MCF 10A (cell line): ENCODE measurements around the gene OR8D2. TPM values are rescaled to one million over a fixed set of nuclear protein-coding genes. Genes with fewer than 3 reads are reported as not detected.
A peak's percentile ranks its signal among the peaks of the same experiment; 100 is the strongest.

ENCODE experiments used
- BruUV-seq: library from RNA; stranded (reverse); fragments of 400-500 nt; replicated peaks from 2 replicates; lab custom pipeline; 2021; lab: Mats Ljungman, UMichigan
- CTCF ChIA-PET: fragments of 300-600 bp; sonication (Branson Sonifier 250); formaldehyde crosslinking; extraction: SDS; loops from one replicate; lab custom pipeline; 2021; ENCODE audit warnings: antibody characterized with exemption, inconsistent platforms; lab: Yijun Ruan, JAX
- POLR2A ChIA-PET: fragments of 300-600, 350-650 bp; sonication (Branson Sonifier 250); formaldehyde crosslinking; extraction: SDS; loops from one replicate; lab custom pipeline; 2020; ENCODE audit warnings: antibody characterized with exemption, inconsistent platforms; lab: Yijun Ruan, JAX
- DNase-seq: peaks from one replicate; pipeline ENCODE4 v3.0.0-alpha.2; 2018; ENCODE audit not compliant: unreplicated experiment
- H3K27ac Mint-ChIP-seq: one replicate; pipeline ENCODE4 v1.8.0; 2022; ENCODE audit warnings: mild to moderate bottlenecking, low read depth, mixed read lengths; ENCODE audit not compliant: unreplicated experiment
- H3K27me3 Mint-ChIP-seq: one replicate; pipeline ENCODE4 v1.8.0; 2022; ENCODE audit warnings: mixed read lengths; ENCODE audit not compliant: insufficient read depth, unreplicated experiment
- H3K36me3 Mint-ChIP-seq: one replicate; pipeline ENCODE4 v1.8.0; 2022; ENCODE audit warnings: mild to moderate bottlenecking, moderate library complexity, mixed read lengths; ENCODE audit not compliant: insufficient read depth, unreplicated experiment
- H3K4me1 Mint-ChIP-seq: one replicate; pipeline ENCODE4 v1.8.0; 2022; ENCODE audit warnings: mixed read lengths; ENCODE audit not compliant: insufficient read depth, unreplicated experiment
- H3K4me3 Mint-ChIP-seq: one replicate; pipeline ENCODE4 v1.8.0; 2022; ENCODE audit warnings: mild to moderate bottlenecking, moderate library complexity, mixed read lengths; ENCODE audit not compliant: unreplicated experiment
- H3K9me3 Mint-ChIP-seq: one replicate; pipeline ENCODE4 v1.8.0; 2022; ENCODE audit warnings: mixed read lengths; ENCODE audit not compliant: unreplicated experiment
- intact Hi-C: fragments of 100-400 bp; cut with micrococcal nuclease; formaldehyde crosslinking; loops from 2 replicates; pipeline ENCODE4 v1.14.1; 2022
- total RNA-seq: library from RNA; stranded (reverse); gene quantifications from 2 replicates; pipeline ENCODE4 v1.2.3, GENCODE V29; 2022
- TF ChIP-seq, protein P1 (sequence below): fragments of 200-600 bp; IDR thresholded peaks from one replicate; pipeline ENCODE4 v1.8.0; 2022; ENCODE audit warnings: antibody characterized with exemption, mild to moderate bottlenecking; ENCODE audit not compliant: unreplicated experiment

The OR8D2 gene
- total RNA-seq, 1 experiment from 2014 or later = not detected

DNA sequence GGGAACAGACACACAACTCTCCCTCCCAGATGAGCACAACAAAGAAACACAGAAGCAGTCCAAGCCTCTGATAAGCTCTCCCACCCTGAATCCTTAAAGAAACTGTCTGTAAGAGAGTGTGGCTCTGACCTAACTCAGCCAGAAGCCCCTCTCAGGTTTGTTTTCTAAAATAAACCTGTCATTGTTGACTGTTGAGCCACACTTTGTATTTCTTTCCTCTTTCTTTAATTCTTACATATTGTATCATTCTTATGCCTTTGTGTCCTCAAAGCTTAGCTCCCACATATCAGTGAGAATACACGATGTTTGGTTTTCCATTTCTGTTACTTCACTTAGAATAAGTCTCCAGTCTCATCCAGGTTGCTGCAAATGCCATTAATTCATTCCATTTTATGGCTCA, 7.8 kb upstream of the OR8D2 start:
- no peaks in the 10 kb centered on the region for H3K36me3 Mint-ChIP-seq

DNA sequence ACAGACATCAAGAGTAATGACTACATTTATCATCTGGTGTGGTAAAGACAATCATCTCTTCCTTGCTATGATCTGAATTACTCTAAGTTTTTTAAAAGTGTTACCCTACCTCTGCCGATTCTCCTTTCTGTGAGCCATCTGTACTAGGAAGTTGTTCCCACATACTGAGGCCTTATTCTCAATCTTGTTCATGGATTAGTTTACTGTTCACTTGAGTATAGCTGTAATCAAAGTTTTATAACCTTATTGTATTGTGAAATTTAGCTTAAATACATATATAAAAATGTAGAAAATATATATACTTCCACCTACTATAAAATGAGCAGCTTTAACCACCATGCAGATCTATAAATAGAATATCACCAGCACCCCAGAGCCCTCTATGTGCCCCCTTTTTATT, 2.4 kb upstream of the OR8D2 start:
- intact Hi-C loops = no loop called here
- Mint-ChIP-seq H3K4me3 (no peak overlapping the region), H3K4me1 (no peaks in the 10 kb centered on the region), H3K27ac (no peak overlapping the region), H3K27me3 (peaks cover 98% of the 10 kb centered on the region), H3K9me3 (no peaks in the 10 kb centered on the region), H3K36me3 (no peaks in the 10 kb centered on the region)
- ChIA-PET CTCF (interaction anchor here (0.6 to 1.1 kb wide), 3 partner anchors 80 to 251 kb away, joined by 3 to 6 read pairs (median 5); no protein-coding TSS in a partner anchor), POLR2A (no interaction called here)
- DNase-seq = no peak
- TF ChIP-seq, protein P1, sequence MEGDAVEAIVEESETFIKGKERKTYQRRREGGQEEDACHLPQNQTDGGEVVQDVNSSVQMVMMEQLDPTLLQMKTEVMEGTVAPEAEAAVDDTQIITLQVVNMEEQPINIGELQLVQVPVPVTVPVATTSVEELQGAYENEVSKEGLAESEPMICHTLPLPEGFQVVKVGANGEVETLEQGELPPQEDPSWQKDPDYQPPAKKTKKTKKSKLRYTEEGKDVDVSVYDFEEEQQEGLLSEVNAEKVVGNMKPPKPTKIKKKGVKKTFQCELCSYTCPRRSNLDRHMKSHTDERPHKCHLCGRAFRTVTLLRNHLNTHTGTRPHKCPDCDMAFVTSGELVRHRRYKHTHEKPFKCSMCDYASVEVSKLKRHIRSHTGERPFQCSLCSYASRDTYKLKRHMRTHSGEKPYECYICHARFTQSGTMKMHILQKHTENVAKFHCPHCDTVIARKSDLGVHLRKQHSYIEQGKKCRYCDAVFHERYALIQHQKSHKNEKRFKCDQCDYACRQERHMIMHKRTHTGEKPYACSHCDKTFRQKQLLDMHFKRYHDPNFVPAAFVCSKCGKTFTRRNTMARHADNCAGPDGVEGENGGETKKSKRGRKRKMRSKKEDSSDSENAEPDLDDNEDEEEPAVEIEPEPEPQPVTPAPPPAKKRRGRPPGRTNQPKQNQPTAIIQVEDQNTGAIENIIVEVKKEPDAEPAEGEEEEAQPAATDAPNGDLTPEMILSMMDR = no peak
- no TSS peak for BruUV-seq

More for the DNA sequence above, 7.8 kb upstream of the OR8D2 start:
- H3K4me1 Mint-ChIP-seq = no peaks in the 10 kb centered on the region
- no peaks in the 10 kb centered on the region for H3K9me3 Mint-ChIP-seq
- BruUV-seq = no TSS peak
- POLR2A ChIA-PET = no interaction called here
- no peak overlapping the region for H3K4me3 Mint-ChIP-seq
- H3K27ac Mint-ChIP-seq = no peak overlapping the region
- no peak for DNase-seq
- TF ChIP-seq, protein P1 = no peak
- CTCF ChIA-PET = interaction anchor here (0.7 kb wide), 1 partner anchor 256 kb away, joined by 3 read pairs; no protein-coding TSS in a partner anchor
- intact Hi-C loops = no loop called here
- H3K27me3 Mint-ChIP-seq = peaks cover 94% of the 10 kb centered on the region

DNA sequence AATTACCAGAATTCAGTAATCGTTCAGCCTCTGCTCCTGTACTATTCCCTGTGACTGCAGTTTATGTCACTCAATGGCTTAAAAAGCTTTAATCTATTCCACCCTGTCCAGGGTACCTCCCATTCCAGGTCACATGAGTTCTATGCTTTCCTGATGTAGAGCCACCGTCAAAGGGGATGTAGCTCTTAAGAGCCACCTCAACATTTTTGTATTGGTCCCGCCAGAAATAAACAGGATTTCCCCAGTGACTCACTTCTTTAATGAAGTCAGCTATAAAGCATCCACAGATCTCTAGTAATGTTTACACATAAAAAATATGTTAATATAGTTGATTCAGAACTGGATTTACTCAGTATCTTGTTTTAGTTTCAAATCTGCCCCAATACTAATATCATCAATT, 4.9 kb downstream of the OR8D2 start:
- Mint-ChIP-seq H3K27ac (no peak overlapping the region), H3K27me3 (peaks cover 77% of the 10 kb centered on the region), H3K4me3 (no peak overlapping the region), H3K36me3 (no peaks in the 10 kb centered on the region), H3K4me1 (no peaks in the 10 kb centered on the region), H3K9me3 (no peaks in the 10 kb centered on the region)
- intact Hi-C loops = no loop called here
- no TSS peak for BruUV-seq
- TF ChIP-seq, protein P1 = no peak
- CTCF ChIA-PET = interaction anchor here (0.6 kb wide), 1 partner anchor 101 kb away, joined by 5 read pairs; no protein-coding TSS in a partner anchor
- POLR2A ChIA-PET = no interaction called here
- peak; percentile 21 for DNase-seq

DNA sequence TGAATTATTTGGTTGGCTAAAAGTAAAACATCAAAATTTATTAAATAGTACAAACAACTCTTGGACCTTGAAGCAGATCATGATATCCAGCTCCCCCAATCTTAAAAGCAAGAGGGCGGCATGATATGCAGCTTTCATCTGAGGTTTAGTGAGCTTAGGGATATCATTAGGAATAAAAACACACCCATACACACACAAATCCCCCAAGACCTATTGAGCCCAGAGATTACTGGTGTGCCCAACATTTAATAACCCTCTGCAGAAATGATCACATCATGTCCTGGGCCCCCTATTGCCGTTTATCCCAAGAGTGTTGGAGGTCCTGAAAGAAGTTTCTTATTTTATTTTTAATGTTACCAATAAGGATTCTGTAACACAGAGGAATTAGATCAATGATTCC, 6.1 kb downstream of the OR8D2 start, which contains the start of gene OR8D1:
OR8D1 (minus strand) TSS at position 101 of the 400 bp plus-strand sequence. CDS start 3,183 bp downstream, outside the sequence.
- BruUV-seq = no TSS peak
- TF ChIP-seq, protein P1 = no peak
- Mint-ChIP-seq H3K4me3 (no peak within 1 kb of the TSS), H3K27ac (no peak within 1 kb of the TSS), H3K27me3 (peaks cover 77% of the 10 kb centered on the region), H3K4me1 (no peaks in the 10 kb centered on the region), H3K9me3 (no peaks in the 10 kb centered on the region), H3K36me3 (no peaks in the 10 kb centered on the region)
- DNase-seq = no peak
- intact Hi-C loops = no loop called here
- ChIA-PET CTCF (no interaction called here), POLR2A (no interaction called here)
